Bronchial epithelial cell (primary cell): ENCODE results near the gene LZTFL1. TPM values are rescaled to one million over a fixed set of nuclear protein-coding genes. Genes with fewer than 3 reads are reported as not detected.

Experiments
- DNase-seq: peaks from one replicate; pipeline ENCODE4 v3.0.0-alpha.2; 2010; ENCODE audit warnings: low read depth
- FAIRE-seq: peaks from 2 replicates; lab custom pipeline; 2011; peaks lifted over from hg19 to GRCh38; lab: Jason Lieb, UNC
- H3K27me3 ChIP-seq: 2 replicates; pipeline ENCODE4 v1.5.1; 2011; ENCODE audit warnings: low read length; ENCODE audit not compliant: control insufficient read depth, insufficient read depth
- H3K36me3 ChIP-seq: 2 replicates; pipeline ENCODE4 v1.5.1; 2011; ENCODE audit warnings: low read length; ENCODE audit not compliant: control insufficient read depth, insufficient read depth
- H3K4me3 ChIP-seq: 2 replicates; pipeline ENCODE4 v1.5.1; 2011; ENCODE audit warnings: mild to moderate bottlenecking, low read depth, low read length, control low read depth
- total RNA-seq: library from RNA; depleted of rRNA; stranded (reverse); fragments of >200 nt; gene quantifications from 2 replicates; pipeline ENCODE4 v1.2.1, GENCODE V29; 2014
- TF ChIP-seq, protein P1 (sequence below): IDR thresholded peaks from 2 replicates; pipeline ENCODE4 v1.5.1; 2011; ENCODE audit warnings: mild to moderate bottlenecking, moderate library complexity, low read length, control low read depth, inconsistent platforms; ENCODE audit not compliant: insufficient read depth, severe bottlenecking

LZTFL1 gene
- total RNA-seq, 1 donor from 2014 or later, result 7.1 TPM

DNA sequence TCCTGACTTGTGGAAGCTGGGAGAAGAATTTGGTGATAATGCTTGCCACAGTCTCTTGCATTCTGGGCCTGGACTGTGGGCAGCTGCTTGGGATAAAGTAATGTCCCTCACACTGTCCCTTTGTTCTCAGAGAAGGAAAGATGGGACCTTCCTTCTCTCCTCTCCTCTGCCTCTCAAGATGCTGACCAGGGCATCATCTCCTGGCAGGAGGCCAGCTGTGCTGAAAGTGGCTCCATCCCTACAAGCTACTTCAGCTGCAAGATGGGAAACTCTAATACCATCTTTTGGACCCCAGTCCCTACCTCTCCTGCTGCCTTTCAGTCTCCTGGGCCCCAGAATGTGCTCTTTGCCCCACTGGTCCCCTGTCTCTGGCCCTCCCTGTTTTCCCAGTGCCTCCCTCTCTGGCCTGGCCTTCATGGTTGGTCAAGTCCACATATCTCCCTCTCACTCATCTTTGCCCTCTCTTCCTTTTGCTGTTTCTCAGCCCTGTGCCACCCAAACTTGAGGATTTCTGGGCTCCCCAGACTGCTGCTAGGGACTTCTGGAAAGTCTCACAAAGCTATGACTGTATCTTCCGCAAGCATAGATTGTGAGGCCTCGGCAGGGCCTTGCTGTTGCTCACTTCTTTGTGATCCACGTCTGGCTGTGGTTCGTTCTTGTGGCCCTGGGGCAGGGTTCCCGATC, 38.5 kb downstream of the LZTFL1 start:
- no peak for FAIRE-seq
- TF ChIP-seq, protein P1, sequence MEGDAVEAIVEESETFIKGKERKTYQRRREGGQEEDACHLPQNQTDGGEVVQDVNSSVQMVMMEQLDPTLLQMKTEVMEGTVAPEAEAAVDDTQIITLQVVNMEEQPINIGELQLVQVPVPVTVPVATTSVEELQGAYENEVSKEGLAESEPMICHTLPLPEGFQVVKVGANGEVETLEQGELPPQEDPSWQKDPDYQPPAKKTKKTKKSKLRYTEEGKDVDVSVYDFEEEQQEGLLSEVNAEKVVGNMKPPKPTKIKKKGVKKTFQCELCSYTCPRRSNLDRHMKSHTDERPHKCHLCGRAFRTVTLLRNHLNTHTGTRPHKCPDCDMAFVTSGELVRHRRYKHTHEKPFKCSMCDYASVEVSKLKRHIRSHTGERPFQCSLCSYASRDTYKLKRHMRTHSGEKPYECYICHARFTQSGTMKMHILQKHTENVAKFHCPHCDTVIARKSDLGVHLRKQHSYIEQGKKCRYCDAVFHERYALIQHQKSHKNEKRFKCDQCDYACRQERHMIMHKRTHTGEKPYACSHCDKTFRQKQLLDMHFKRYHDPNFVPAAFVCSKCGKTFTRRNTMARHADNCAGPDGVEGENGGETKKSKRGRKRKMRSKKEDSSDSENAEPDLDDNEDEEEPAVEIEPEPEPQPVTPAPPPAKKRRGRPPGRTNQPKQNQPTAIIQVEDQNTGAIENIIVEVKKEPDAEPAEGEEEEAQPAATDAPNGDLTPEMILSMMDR, result no peak
- peaks cover 1% of the 10 kb centered on the region for H3K27me3 ChIP-seq
- H3K4me3 ChIP-seq, result no peak overlapping the region
- DNase-seq, result no peak
- H3K36me3 ChIP-seq, result no peaks in the 10 kb centered on the region

DNA sequence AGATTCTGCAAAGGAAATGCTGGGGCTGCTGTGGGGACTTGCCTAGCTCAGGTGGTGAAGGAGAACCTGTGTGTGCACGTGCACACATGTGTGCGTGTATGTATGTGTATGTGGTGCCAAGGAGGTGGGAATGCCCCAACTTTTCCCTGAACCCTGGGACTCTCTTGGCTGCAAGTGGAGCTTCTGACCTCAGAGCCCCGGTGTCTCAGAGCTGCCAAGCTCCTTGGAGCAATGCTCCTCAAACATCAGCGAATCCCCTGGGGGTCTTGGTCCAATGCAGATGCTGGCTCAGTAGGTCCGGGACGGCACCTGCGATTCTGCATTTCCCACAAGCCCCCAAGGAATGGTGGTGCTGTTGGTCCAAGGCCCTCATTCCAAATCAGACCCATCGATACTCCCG, 39.8 kb downstream of the LZTFL1 start:
- Histone ChIP-seq H3K27me3 (peaks cover 6% of the 10 kb centered on the region), H3K36me3 (no peaks in the 10 kb centered on the region), H3K4me3 (no peak overlapping the region)
- TF ChIP-seq, protein P1, result no peak
- DNase-seq (no peak), FAIRE-seq (peak; percentile 18)

DNA sequence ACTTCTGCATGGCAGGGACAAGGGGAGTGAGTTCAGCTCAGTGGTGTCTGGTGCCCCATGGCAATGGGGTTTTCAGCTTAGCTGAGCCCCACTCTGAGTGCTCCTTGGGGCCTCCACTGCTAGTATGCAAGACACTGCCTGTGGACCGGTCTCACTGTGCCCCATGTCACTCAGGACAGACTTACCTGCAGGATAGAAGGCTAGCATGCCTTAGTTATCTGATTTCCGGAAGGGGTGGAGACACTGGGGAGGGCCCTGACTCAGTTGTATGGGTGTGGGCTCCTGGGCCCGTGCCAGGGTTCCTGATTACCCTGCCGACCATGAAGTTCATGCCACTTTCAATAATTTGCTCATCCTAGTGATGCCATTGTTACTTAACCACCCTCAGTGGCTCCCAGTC, 41.3 kb downstream of the LZTFL1 start:
- peaks cover 19% of the 10 kb centered on the region for H3K27me3 ChIP-seq
- DNase-seq (no peak), FAIRE-seq (no peak)
- H3K4me3 ChIP-seq, result no peak overlapping the region
- TF ChIP-seq, protein P1, result no peak
- no peaks in the 10 kb centered on the region for H3K36me3 ChIP-seq

DNA sequence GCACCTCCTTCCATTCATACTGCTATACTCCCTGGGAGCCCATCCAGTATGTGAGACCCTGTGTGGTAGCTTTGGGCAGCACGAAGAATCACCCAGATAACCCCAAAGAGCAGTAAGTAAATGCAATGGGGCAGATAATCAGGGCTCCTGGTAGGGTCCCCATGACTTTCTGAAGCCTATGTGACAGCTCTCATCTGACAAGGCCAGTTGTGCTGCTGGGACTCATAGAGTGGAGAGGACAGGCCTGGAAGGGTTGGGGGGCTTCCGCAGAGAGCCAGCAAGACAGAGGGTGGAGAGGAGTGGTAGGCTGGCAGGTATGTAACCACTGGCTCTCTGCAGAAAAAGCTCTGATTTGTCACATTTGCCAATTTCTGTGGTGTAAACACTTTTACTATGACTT, 42.3 kb downstream of the LZTFL1 start:
- TF ChIP-seq, protein P1, result no peak
- H3K27me3 ChIP-seq, result peaks cover 23% of the 10 kb centered on the region
- no peaks in the 10 kb centered on the region for H3K36me3 ChIP-seq
- H3K4me3 ChIP-seq, result no peak overlapping the region
- DNase-seq (no peak), FAIRE-seq (no peak)

DNA sequence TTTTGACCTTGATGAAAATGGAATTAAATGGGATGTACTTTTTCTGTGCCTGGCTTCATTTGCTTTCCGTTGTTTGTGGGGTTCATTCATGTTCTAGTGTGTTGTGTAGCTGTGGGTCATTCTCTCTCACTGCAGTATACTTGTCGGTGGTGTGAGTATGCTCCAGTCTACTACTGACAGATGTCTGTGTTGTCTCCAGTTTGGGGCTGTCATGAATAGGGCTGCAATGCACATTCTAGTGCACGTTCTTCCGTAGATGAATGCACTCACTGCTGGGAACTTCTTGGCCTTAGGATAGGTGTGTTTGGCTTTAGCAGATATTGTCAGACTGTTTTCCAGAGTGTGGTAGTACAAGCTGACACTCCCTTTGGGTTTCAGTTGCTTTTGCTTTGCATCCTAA, 43.9 kb downstream of the LZTFL1 start:
- H3K27me3 ChIP-seq, result peaks cover 23% of the 10 kb centered on the region
- no peak for DNase-seq
- FAIRE-seq, result peak; percentile 92

More for the DNA sequence above, 43.9 kb downstream of the LZTFL1 start:
- TF ChIP-seq, protein P1, result no peak
- Histone ChIP-seq H3K4me3 (no peak overlapping the region), H3K36me3 (no peaks in the 10 kb centered on the region)
